Esophagus squamous epithelium (tissue), 4 donors: Measurements from ENCODE around the gene OPCML.

Source experiments
- POLR2A ChIP-seq, 4 donors: fragments of 450-650 bp; IDR thresholded peaks; one replicate each; pipeline ENCODE4 v1.6.1; 2017; ENCODE audit warnings: antibody characterized with exemption in 4 of 4, mild to moderate bottlenecking in 4 of 4, moderate library complexity in 3 of 4
- TF ChIP-seq, protein P1 (sequence below), 6 experiments: fragments of 450-650 bp in 4 of 6; fragments of 200-600 bp in 2 of 6; sonication (generic) in 2 of 6; IDR thresholded peaks; one replicate each; pipeline ENCODE4 v1.5.1; 2016 to 2019; ENCODE audit warnings: antibody characterized with exemption in 6 of 6, mild to moderate bottlenecking in 4 of 6, moderate library complexity in 4 of 6

DNA sequence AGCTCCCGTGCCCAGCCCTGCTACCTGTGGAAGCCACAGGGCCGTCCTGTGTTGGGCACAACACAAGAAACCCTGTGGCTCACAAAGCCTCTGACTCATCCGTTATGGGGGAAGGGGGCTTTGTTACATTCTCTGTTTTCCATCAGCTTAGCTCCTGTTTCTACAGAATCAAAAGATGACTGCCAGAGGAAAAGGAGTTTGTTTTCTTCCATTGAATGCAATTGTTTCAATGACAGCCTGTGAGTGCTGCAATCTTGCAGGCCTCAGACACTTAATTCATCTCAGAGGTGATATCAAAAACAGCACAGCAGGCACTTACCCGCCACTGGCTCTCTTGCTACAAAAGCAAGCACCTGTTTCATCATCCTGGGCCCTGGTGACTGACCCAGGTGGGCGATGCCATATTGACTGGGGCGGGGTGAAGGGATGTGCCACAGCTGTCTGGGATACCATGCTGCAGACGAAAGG, 194.3 kb downstream of the OPCML start:
- TF ChIP-seq, protein P1, sequence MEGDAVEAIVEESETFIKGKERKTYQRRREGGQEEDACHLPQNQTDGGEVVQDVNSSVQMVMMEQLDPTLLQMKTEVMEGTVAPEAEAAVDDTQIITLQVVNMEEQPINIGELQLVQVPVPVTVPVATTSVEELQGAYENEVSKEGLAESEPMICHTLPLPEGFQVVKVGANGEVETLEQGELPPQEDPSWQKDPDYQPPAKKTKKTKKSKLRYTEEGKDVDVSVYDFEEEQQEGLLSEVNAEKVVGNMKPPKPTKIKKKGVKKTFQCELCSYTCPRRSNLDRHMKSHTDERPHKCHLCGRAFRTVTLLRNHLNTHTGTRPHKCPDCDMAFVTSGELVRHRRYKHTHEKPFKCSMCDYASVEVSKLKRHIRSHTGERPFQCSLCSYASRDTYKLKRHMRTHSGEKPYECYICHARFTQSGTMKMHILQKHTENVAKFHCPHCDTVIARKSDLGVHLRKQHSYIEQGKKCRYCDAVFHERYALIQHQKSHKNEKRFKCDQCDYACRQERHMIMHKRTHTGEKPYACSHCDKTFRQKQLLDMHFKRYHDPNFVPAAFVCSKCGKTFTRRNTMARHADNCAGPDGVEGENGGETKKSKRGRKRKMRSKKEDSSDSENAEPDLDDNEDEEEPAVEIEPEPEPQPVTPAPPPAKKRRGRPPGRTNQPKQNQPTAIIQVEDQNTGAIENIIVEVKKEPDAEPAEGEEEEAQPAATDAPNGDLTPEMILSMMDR (IDR thresholded peaks at IDR 0.05), result no peak
- no peak for TF ChIP-seq POLR2A (IDR thresholded peaks at IDR 0.05)
